IMR-90 (cell line): ENCODE measurements around the gene SNAPC4.

Experiments used
- CEBPB ChIP-seq: IDR thresholded peaks from 2 replicates; pipeline ENCODE4 v1.6.1; 2012; ENCODE audit warnings: low read depth, low read length, improper control_type of control experiment
- CTCF ChIP-seq: conservative IDR thresholded peaks from 2 replicates; pipeline ENCODE4 v1.5.1; 2012; ENCODE audit warnings: mild to moderate bottlenecking, low read depth, low read length, improper control_type of control experiment
- ELK1 ChIP-seq: fragments of 150-350 bp; IDR thresholded peaks from 2 replicates; pipeline ENCODE4 v1.6.1; 2016; ENCODE audit warnings: low read depth, mild to moderate bottlenecking, low read length, moderate library complexity, borderline replicate concordance
- FOS ChIP-seq: fragments of 150-350 bp; IDR thresholded peaks from 2 replicates; pipeline ENCODE4 v1.6.1; 2016; ENCODE audit warnings: low read depth, low read length
- MAFK ChIP-seq: IDR thresholded peaks from 2 replicates; pipeline ENCODE4 v1.6.1; 2012; ENCODE audit warnings: low read depth, low read length, improper control_type of control experiment
- POLR2A ChIP-seq: IDR thresholded peaks from 2 replicates; pipeline ENCODE4 v1.6.1; 2012; ENCODE audit warnings: mild to moderate bottlenecking, low read depth, low read length
- RFX5 ChIP-seq: IDR thresholded peaks from 2 replicates; pipeline ENCODE4 v1.8.0; 2012; ENCODE audit warnings: low read depth, mild to moderate bottlenecking, low read length, moderate library complexity
- USF2 ChIP-seq: fragments of 150-350 bp; IDR thresholded peaks from 2 replicates; pipeline ENCODE4 v1.6.1; 2017; ENCODE audit warnings: mild to moderate bottlenecking, antibody characterized with exemption, low read length, low read depth

- no peak for TF ChIP-seq CTCF
- TF ChIP-seq POLR2A: no peak
- TF ChIP-seq RFX5: no peak
- TF ChIP-seq CEBPB: no peak
- no peak for TF ChIP-seq FOS
- no peak for TF ChIP-seq MAFK
- no peak for TF ChIP-seq ELK1
- no peak for TF ChIP-seq USF2
Measured at GRCh38 chr9:136437839-136438547, 38.0 kb upstream of the SNAPC4 start.
